Heart right ventricle (tissue), 16 donors: Measurements from ENCODE around the gene CDC5L. TPM values are rescaled to one million over a fixed set of nuclear protein-coding genes. Genes with fewer than 3 reads are reported as not detected.
A peak's percentile ranks its signal among the peaks of the same experiment; 100 is the strongest.

Experiments used
- ATAC-seq, 8 donors: fragments of 200-7000 bp; cut with Tn5 transposase; one replicate each; pipeline ENCODE4 v1.9.1; 2020; ENCODE audit warnings: mild to moderate bottlenecking in 8 of 8, moderate library complexity in 8 of 8, moderate number of reproducible peaks in 1 of 8
- DNase-seq, 2 donors: peaks; one replicate each; pipeline ENCODE4 v3.0.0-alpha.2; 2020
- H3K27ac ChIP-seq, 10 donors: fragments of 200-600 bp; sonication (generic) in 2 of 10; one replicate each; pipeline versions ENCODE4 v1.5.0 to v1.8.0; 2020 to 2022; ENCODE audit warnings: mild to moderate bottlenecking in 3 of 10
- H3K27me3 ChIP-seq, 7 donors: fragments of 200-600 bp; one replicate each; pipeline ENCODE4 v1.8.0; 2021 to 2022; ENCODE audit warnings: mild to moderate bottlenecking in 2 of 7
- H3K36me3 ChIP-seq, 9 donors: fragments of 200-600 bp; sonication (generic) in 1 of 9; one replicate each; pipeline versions ENCODE4 v1.5.0 to v1.8.0; 2020 to 2022; ENCODE audit warnings: mild to moderate bottlenecking in 2 of 9
- H3K4me1 ChIP-seq, 9 donors: fragments of 200-600 bp; sonication (generic) in 1 of 9; one replicate each; pipeline versions ENCODE4 v1.5.0 to v1.8.0; 2020 to 2022; ENCODE audit warnings: mild to moderate bottlenecking in 4 of 9
- H3K4me3 ChIP-seq, 10 donors: fragments of 200-600 bp; sonication (generic) in 2 of 10; one replicate each; pipeline versions ENCODE4 v1.5.0 to v1.8.0; 2020 to 2022; ENCODE audit warnings: mild to moderate bottlenecking in 7 of 10, moderate library complexity in 2 of 10
- H3K9me3 ChIP-seq, 11 donors: fragments of 200-600 bp in 10 of 11; sonication (generic) in 2 of 11; one replicate each; pipeline versions ENCODE4 v1.5.0 to v1.8.0; 2013 to 2022; ENCODE audit warnings: mild to moderate bottlenecking in 2 of 11, control low read depth in 1 of 11, moderate library complexity in 1 of 11
- CTCF ChIP-seq, 9 donors: fragments of 200-600 bp; sonication (generic) in 2 of 9; IDR thresholded peaks; one replicate each; pipeline versions ENCODE4 v1.5.0 to v1.8.0; 2021 to 2022; ENCODE audit warnings: antibody characterized with exemption in 9 of 9, mild to moderate bottlenecking in 5 of 9, moderate library complexity in 1 of 9
- WGBS, 2 donors: extraction: QIAGEN DNeasy Blood & Tissue Kit; methylation state at CpG; one replicate each; pipeline ENCODE4 v1.1.7; 2013; ENCODE audit warnings: inconsistent platforms in 1 of 2; 5-methylcytosine and 5-hydroxymethylcytosine counted together
- intact Hi-C, 10 donors: fragments of 100-400 bp; cut with DNase I; formaldehyde crosslinking; loops; one replicate each; pipeline versions ENCODE4 v1.11.1 to v1.14.2; 2022
- long read RNA-seq, 3 donors: library from polyadenylated mRNA; unstranded; transcript quantifications; one replicate each; pipeline ENCODE4 v2.0.0, GENCODE V29; 2020 to 2021
- polyA plus RNA-seq, 2 donors: library from polyadenylated mRNA; stranded (reverse); fragments of 200-250 nt; gene quantifications; one replicate each; pipeline ENCODE4 v1.2.3, GENCODE V29; 2013
- total RNA-seq, 10 donors: library from RNA; stranded (reverse); fragmentation: NEBNext Ultra II Directional in 3 of 10; extraction: Animal tissue kit (Norgen Biotek cat#: 25700) in 3 of 10; gene quantifications; one replicate each; pipeline versions ENCODE4 v1.2.1 to v1.2.4, GENCODE V29; 2021 to 2023
- donor health status: Arrhythmogenic right ventricular cardiomyopathy.
- donor health status: ischemic (EF 13 %, LVEDD 7.1; RV severe dilation, severe dysfunction).
- donor health status: healthy with polysubstance abuse.
- donor health status: DM: no; HTN: yes; CAD: no.
- donor health status: DM: no; HTN: no; CAD: no.
- donor health status: ischemic (EF 25% LVEDD 6.9; RV normal size, moderate dysfunction).
- donor health status: ischemic (EF 25% LVEDD 5.7; RV mildly dilated, moderate dysfunction).
- donor health status: healthy.
- donor health status: DM: yes; HTN: yes; CAD: no.
- donor health status: Ischemic cardiomyopathy.
- donor health status: ischemic (EF 35%, LVEDD 5.7; RV mildly dilated, moderate dysfunction).
- donor health status: nonischemic (EF 11% LVEDD 7.7; RV severe dilation, severe dysfunction).
- donor health status: DM: yes; HTN: yes; CAD: no.
- donor health status: PGD.
- donor health status: ischemic (EF 29% LVEDD 5.4; RV normal size, mild dysfunction).
- donor health status: nonischemic (EF 23%, LVEDD 6.1; RV moderate dilation, normal function).

CDC5L gene
- total RNA-seq: 10 to 100 TPM; 17.5 to 26.5 (median 20.9) TPM
- 1 to 10 TPM; 5.4 to 9.3 TPM for polyA plus RNA-seq
- long read RNA-seq, donor 1, full-length matches to known transcripts: 20 of 37 reads
- long read RNA-seq, donor 1, partial matches to known transcripts: 12 of 37 reads
- long read RNA-seq, donor 1, other reads (novel, unspliced or antisense): 5 of 37 reads
- long read RNA-seq, donor 2, full-length matches to known transcripts: 18 of 40 reads
- long read RNA-seq, donor 2, partial matches to known transcripts: 14 of 40 reads
- long read RNA-seq, donor 2, other reads (novel, unspliced or antisense): 8 of 40 reads
- long read RNA-seq, donor 3, full-length matches to known transcripts: 14 of 54 reads
- long read RNA-seq, donor 3, partial matches to known transcripts: 19 of 54 reads
- long read RNA-seq, donor 3, other reads (novel, unspliced or antisense): 21 of 54 reads

GRCh38 chr6:44387346-44388134 lies at the start of gene CDC5L:
Gene CDC5L (plus strand): TSS chr6:44387706. CDS start chr6:44387824, 118 bp downstream.
- peak; percentile 89 to 96 (median 94) for ATAC-seq
- peaks cover 0 to 27% (median 6%) of the 10 kb centered on the region in 9 donors for H3K36me3 ChIP-seq

DNA sequence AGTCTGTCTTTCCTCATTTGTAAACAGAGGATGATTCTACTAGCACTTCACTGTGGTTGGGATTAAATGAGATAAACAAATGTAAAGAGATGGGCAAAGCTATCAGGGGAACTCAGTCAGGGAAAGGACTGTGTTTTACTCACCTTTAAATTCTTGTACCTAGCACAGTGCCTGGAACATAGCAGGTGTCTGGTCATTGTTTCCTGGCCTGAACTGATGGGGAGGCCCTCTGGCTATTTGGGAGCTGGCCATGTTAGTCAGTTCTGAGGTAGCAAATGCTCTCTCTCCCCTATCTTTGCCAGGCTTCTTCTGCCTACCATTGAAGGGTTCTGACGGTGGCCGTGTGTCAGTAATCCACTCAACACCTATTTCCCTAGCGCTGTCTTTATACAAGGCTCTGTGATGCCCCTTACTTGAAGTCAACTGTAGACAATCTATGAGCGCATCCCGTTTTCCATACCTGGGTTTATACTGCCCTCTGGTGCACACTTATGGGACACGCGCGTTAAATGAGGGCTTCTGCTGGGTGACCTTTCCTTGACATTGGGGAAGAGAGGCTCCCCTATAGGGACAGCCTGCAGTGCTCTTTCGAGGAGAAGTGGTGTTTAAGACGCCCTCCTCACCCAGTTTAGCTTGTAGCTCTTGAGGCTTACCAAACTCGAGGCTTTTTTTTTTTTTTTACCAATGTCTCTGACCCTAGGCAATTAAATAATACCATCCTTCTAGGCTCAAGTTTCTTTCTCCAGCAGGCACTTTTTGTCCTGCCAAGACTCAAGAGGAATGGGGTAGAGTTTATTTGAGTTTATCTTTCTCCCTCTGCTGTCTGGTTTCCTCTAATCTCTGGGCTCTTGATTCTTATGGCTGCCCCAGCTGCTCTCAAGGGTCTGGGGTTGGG lies 49.0 kb upstream of the CDC5L start:
- no peaks in the 10 kb centered on the region for H3K9me3 ChIP-seq

More at GRCh38 chr6:44387346-44388134, at the start of gene CDC5L:
- peaks cover 8 to 40% (median 32%) of the 10 kb centered on the region in 9 donors for H3K4me1 ChIP-seq
- WGBS, 2 donors: 0 to 1% methylated on average over 56 of the region's 56 CpGs
- no peak for TF ChIP-seq CTCF (IDR thresholded peaks at IDR 0.05)
- H3K9me3 ChIP-seq: no peaks in the 10 kb centered on the region
- peak; percentile 91 to 97 for DNase-seq
- no peaks in the 10 kb centered on the region for H3K27me3 ChIP-seq
- peak within 1 kb of the TSS; percentile 71 to 98 (median 93) for H3K27ac ChIP-seq
- intact Hi-C loops: no loop called here
- peak within 1 kb of the TSS; percentile 54 to 98 (median 78) for H3K4me3 ChIP-seq

GRCh38 chr6:44339301-44339700 lies 48.2 kb upstream of the CDC5L start:
- WGBS, 2 donors: 76 to 78% methylated on average over 5 of the region's 5 CpGs
- no peaks in the 10 kb centered on the region for H3K9me3 ChIP-seq
- no peaks in the 10 kb centered on the region for H3K36me3 ChIP-seq
- TF ChIP-seq CTCF (IDR thresholded peaks at IDR 0.05): no peak
- peaks cover 0 to 39% (median 13%) of the 10 kb centered on the region in 7 donors for H3K27me3 ChIP-seq
- intact Hi-C loops: loop anchor here (2.0 to 10.0 kb wide), 9 partner anchors 70 to 244 kb away; partner anchors contain the start of genes CAPN11 (in 2 of the 10) and NFKBIE (in 1 of the 10)
- ATAC-seq: no peak
- H3K4me3 ChIP-seq: no peak overlapping the region
- H3K27ac ChIP-seq: no peak overlapping the region
- peaks cover 0 to 13% (median 5%) of the 10 kb centered on the region in 9 donors for H3K4me1 ChIP-seq
- DNase-seq: no peak

More for the DNA sequence above, 49.0 kb upstream of the CDC5L start:
- ATAC-seq (peak; percentile 67 to 83 (median 74)), DNase-seq (peak; percentile 35 to 53)
- 3 to 5% methylated on average over 11 of the region's 11 CpGs for WGBS, 2 donors
- no peak overlapping the region for H3K27ac ChIP-seq
- intact Hi-C loops: loop anchor here (1.0 to 10.0 kb wide), 10 partner anchors 70 to 244 kb away; partner anchors contain the start of genes CAPN11 (in 2 of the 10) and NFKBIE (in 1 of the 10)
- H3K4me1 ChIP-seq: peaks cover 0 to 13% (median 5%) of the 10 kb centered on the region in 9 donors
- no peak overlapping the region for H3K4me3 ChIP-seq
- peak; percentile 48 to 76 (median 72) for TF ChIP-seq CTCF (IDR thresholded peaks at IDR 0.05)
- peaks cover 0 to 33% (median 11%) of the 10 kb centered on the region in 7 donors for H3K27me3 ChIP-seq
- H3K36me3 ChIP-seq: no peaks in the 10 kb centered on the region
